BJ (cell line): Measurements from ENCODE around the gene NT5C2. TPM values are rescaled to one million over a fixed set of nuclear protein-coding genes. Genes with fewer than 3 reads are reported as not detected.
"Not testable (repeated sequence)": the region's sequence is repeated elsewhere in the genome, so short reads cannot be mapped to it uniquely, and the experiment has no call there.

Experiments
- CTCF ChIA-PET: fragments of 350-600 bp; formaldehyde crosslinking; extraction: SDS; loops from one replicate; lab custom pipeline; 2021; ENCODE audit warnings: antibody characterized with exemption, inconsistent platforms; lab: Yijun Ruan, JAX
- POLR2A ChIA-PET: fragments of 300-600 bp; sonication (Branson Sonifier 250); formaldehyde crosslinking; extraction: SDS; loops from one replicate; lab custom pipeline; 2021; ENCODE audit warnings: antibody characterized with exemption; lab: Charles Lee
- DNase-seq: peaks from one replicate; pipeline ENCODE4 v3.0.0-alpha.2; 2011; ENCODE audit warnings: low read depth
- H3K27me3 ChIP-seq: 2 replicates; pipeline ENCODE4 v1.6.0; 2011; ENCODE audit warnings: low read length; ENCODE audit not compliant: control insufficient read depth, insufficient read depth
- H3K36me3 ChIP-seq: 2 replicates; pipeline ENCODE4 v1.5.1; 2011; ENCODE audit warnings: low read length; ENCODE audit not compliant: control insufficient read depth, insufficient read depth
- H3K4me3 ChIP-seq: 2 replicates; pipeline ENCODE4 v1.5.1; 2011; ENCODE audit warnings: low read depth, mild to moderate bottlenecking, control low read depth, low read length
- polyA plus RNA-seq: library from polyadenylated mRNA; depleted of rRNA; stranded (reverse); fragments of >200 nt; gene quantifications from 2 replicates; pipeline ENCODE4 v1.2.3, GENCODE V29; 2011
- TF ChIP-seq, protein P1 (sequence below): IDR thresholded peaks from 2 replicates; pipeline ENCODE4 v1.5.1; 2011; ENCODE audit warnings: low read depth, mild to moderate bottlenecking, control low read depth, inconsistent platforms, low read length, moderate library complexity; ENCODE audit not compliant: insufficient read depth

NT5C2 gene
- polyA plus RNA-seq, 1 experiment: 49.3 TPM

DNA sequence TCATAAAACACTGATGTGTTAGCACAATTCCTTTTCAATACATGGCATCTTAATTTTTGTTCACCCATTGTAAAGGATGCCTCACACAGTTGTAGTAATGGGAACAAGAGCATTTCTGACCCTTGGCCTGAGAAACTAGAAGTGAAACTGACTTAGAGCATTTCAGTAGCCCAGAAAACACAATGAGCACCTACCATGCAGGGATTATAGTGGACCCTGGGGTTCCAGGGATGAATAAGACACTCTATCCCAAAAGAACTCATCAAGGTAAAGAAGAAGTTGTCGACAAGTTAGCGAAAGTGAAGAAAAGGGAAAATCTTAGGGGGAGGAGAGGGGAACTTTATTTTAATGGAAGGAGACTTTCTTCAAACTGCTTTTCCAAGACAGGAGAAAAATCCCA, 125.6 kb downstream of the NT5C2 start:
- Histone ChIP-seq H3K36me3 (no peaks in the 10 kb centered on the region), H3K4me3 (no peak overlapping the region), H3K27me3 (no peaks in the 10 kb centered on the region)
- POLR2A ChIA-PET: no interaction called here
- CTCF ChIA-PET: interaction anchor here (1.0 to 5.3 kb wide), 4 partner anchors 11 to 177 kb away, joined by 3 to 44 read pairs (median 8); partner anchors contain the start of gene CNNM2
- TF ChIP-seq, protein P1, sequence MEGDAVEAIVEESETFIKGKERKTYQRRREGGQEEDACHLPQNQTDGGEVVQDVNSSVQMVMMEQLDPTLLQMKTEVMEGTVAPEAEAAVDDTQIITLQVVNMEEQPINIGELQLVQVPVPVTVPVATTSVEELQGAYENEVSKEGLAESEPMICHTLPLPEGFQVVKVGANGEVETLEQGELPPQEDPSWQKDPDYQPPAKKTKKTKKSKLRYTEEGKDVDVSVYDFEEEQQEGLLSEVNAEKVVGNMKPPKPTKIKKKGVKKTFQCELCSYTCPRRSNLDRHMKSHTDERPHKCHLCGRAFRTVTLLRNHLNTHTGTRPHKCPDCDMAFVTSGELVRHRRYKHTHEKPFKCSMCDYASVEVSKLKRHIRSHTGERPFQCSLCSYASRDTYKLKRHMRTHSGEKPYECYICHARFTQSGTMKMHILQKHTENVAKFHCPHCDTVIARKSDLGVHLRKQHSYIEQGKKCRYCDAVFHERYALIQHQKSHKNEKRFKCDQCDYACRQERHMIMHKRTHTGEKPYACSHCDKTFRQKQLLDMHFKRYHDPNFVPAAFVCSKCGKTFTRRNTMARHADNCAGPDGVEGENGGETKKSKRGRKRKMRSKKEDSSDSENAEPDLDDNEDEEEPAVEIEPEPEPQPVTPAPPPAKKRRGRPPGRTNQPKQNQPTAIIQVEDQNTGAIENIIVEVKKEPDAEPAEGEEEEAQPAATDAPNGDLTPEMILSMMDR: no peak
- DNase-seq: no peak

DNA sequence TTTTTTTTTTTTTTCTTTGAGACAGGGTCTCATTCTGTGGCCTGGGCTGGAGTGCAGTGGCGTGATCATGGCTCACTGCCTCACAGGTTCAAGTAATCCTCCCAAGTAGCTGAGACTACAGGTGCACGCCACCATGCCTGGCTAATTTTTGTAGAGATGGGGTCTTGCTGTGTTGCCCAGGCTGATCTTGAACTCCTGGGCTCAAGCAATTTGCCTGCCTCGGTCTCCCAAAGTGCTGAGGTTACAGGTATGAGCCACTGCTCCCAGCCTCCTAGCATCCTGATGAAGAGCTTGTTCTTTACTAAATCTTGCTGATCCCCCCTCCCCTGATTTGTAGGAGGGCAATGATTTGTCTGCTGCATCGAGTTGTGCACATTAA, 126.0 kb downstream of the NT5C2 start:
- CTCF ChIA-PET: interaction anchor here (1.5 to 5.3 kb wide), 4 partner anchors 15 to 340 kb away, joined by 3 to 44 read pairs (median 8); partner anchors contain the start of gene CNNM2
- POLR2A ChIA-PET, DNase-seq, H3K36me3 ChIP-seq, H3K4me3 ChIP-seq, H3K27me3 ChIP-seq: not testable (repeated sequence)

DNA sequence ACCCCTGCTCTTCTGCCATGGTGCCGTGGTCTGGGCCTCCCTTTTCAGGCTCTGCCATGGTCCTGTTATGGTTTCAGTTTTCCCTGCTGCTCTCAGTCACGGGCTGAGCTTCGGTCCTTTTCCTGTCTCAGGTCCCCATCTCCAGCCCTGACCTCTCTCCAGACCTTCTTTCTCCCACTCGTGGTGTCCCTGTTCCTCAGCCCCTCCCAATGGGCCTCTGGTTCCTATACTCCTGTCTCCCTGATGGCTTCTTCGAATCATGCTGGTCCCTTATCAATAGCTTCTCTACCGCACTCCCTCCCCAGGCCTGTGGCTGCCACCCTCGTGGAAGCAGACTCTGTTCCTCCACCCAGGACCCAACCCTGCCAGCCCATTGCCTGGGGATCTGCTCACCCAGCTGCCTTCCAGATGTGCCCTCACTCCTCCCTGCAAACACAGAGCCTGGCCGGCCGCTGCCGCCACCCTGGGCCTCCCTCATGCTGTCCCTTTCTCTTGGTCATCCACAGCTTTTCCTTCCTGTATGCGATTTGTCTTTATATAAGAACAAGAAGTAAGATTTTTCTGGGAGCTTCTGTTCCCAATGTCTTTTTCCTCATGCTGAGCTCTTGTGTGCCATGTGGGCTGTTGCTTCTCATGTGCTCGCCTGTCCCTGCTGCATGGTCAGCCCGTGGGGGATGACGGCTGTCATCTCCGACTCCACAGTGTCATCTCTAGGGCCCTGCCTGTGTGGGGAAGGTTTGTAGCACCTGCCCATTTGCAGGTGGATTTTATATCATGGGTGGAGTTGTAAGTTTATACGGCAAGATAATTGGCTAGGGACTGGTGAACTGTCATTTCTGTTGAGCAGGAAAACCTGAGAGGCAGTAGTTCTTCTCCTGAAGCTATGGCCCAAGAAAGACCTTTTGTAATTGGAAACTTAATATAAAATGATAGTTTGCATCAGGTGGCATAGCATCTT, 126.7 kb downstream of the NT5C2 start:
- Histone ChIP-seq H3K36me3 (no peaks in the 10 kb centered on the region), H3K27me3 (no peaks in the 10 kb centered on the region), H3K4me3 (no peak overlapping the region)
- no peak for DNase-seq
- POLR2A ChIA-PET: interaction anchor here (0.6 kb wide), 1 partner anchor 149 kb away, joined by 3 read pairs; no protein-coding TSS in a partner anchor
- TF ChIP-seq, protein P1: no peak
- CTCF ChIA-PET: interaction anchor here (0.9 to 5.3 kb wide), 6 partner anchors 15 to 339 kb away, joined by 3 to 44 read pairs (median 4); partner anchors contain the start of gene CNNM2

DNA sequence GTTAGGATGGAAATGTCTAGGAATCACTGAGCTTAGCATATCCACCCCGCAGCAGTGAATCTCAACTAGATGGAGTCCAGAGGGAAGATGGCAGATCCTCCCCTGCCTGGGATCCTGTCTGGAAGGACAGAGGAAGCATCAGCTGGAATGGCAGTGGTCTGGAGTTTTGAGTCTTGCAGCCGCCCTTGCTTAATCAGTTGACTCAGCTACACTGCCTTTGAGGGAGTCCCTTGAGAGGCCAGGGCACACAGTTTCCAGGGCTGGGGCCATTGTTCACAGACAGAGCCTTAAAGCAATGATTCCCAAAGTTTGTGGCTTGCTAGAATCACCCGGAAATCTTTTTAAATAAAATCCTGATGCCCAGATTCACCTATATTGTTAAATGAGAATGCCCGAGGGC, 128.1 kb downstream of the NT5C2 start:
- ChIA-PET POLR2A (no interaction called here), CTCF (interaction anchor here (1.0 to 5.3 kb wide), 2 partner anchors 9 to 147 kb away, joined by 4 to 44 read pairs; partner anchors contain the start of gene CNNM2)
- Histone ChIP-seq H3K36me3 (no peaks in the 10 kb centered on the region), H3K4me3 (no peak overlapping the region), H3K27me3 (no peaks in the 10 kb centered on the region)
- DNase-seq: no peak
- TF ChIP-seq, protein P1: no peak

DNA sequence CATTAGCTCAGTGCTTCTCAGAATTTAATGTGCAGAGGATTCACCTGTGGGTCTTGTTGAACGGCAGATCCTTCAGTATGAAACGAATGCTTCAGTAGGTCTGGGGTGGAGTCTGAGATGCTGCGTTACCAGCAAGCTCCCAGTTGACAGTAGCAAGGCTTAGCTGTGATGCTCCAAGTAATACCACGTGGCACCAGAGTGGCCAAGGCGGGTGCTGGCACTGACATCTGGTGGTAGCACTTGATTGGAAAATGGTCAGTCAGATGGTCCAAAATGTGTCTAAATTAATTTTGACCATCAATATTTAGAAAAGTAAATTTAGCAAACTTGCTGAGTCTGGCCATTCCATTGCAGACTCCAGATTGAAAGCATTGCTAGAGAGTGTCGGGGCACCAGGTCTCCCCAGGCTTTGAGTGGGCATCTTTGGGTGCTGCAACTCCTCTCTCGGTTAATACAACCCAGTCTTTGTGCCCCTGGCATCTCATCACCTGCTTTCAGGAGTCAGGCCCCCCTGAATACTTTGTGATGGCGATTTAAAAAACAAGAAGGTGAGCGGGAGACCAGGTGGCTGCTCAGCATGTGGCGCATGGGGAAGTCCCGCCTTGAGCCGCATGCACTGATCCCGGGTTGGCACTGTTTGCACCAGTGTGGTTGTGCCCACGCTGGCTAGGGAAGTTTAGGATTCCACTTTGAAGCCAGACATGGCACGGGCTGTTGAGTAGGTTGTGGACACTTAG, 130.1 kb downstream of the NT5C2 start:
- H3K36me3 ChIP-seq: no peaks in the 10 kb centered on the region
- ChIA-PET CTCF (interaction anchor here (1.1 to 5.3 kb wide), 4 partner anchors 12 to 145 kb away, joined by 3 to 44 read pairs (median 4); partner anchors contain the start of gene CNNM2), POLR2A (no interaction called here)
- H3K4me3 ChIP-seq: no peak overlapping the region
- H3K27me3 ChIP-seq: no peaks in the 10 kb centered on the region
- TF ChIP-seq, protein P1: no peak
- no peak for DNase-seq
